Glutamatergic neuron (in vitro differentiated cells): ENCODE results near the gene TMC3. TPM values are rescaled to one million over a fixed set of nuclear protein-coding genes. Genes with fewer than 3 reads are reported as not detected.

Experiments used
- DNase-seq: peaks from one replicate; pipeline ENCODE4 v3.0.0; 2022
- H3K27ac Mint-ChIP-seq: one replicate; pipeline ENCODE4 v1.8.0; 2020; ENCODE audit warnings: mild to moderate bottlenecking, mixed read lengths, inconsistent platforms; ENCODE audit not compliant: unreplicated experiment
- H3K27me3 Mint-ChIP-seq: one replicate; pipeline ENCODE4 v1.8.0; 2020; ENCODE audit warnings: mild to moderate bottlenecking, moderate library complexity, mixed read lengths, inconsistent platforms; ENCODE audit not compliant: unreplicated experiment
- H3K36me3 Mint-ChIP-seq: one replicate; pipeline ENCODE4 v1.8.0; 2020; ENCODE audit warnings: mild to moderate bottlenecking, mixed read lengths, inconsistent platforms; ENCODE audit not compliant: unreplicated experiment
- H3K4me1 Mint-ChIP-seq: one replicate; pipeline ENCODE4 v1.8.0; 2020; ENCODE audit warnings: mild to moderate bottlenecking, low read depth, mixed read lengths, inconsistent platforms; ENCODE audit not compliant: unreplicated experiment
- H3K4me3 Mint-ChIP-seq: one replicate; pipeline ENCODE4 v1.8.0; 2020; ENCODE audit warnings: mild to moderate bottlenecking, mixed read lengths, inconsistent platforms; ENCODE audit not compliant: unreplicated experiment
- H3K9me3 Mint-ChIP-seq: one replicate; pipeline ENCODE4 v1.8.0; 2020; ENCODE audit warnings: mild to moderate bottlenecking, moderate library complexity, mixed read lengths, inconsistent platforms; ENCODE audit not compliant: unreplicated experiment
- CTCF ChIP-seq: fragments of 200-600 bp; sonication (generic); IDR thresholded peaks from one replicate; pipeline ENCODE4 v1.5.0; 2021; ENCODE audit not compliant: partially characterized antibody, unreplicated experiment
- total RNA-seq: library from RNA; stranded (reverse); fragmentation: NEBNext Ultra II Directional; extraction: Animal tissue kit (Norgen Biotek cat#: 25700); gene quantifications from one replicate; pipeline ENCODE4 v1.2.1, GENCODE V29; 2021; ENCODE audit not compliant: unreplicated experiment

TMC3 gene
- total RNA-seq, 1 donor from 2014 or later = not detected

- no peak for TF ChIP-seq CTCF
- no peaks in the 10 kb centered on the region for H3K9me3 Mint-ChIP-seq
Measured at GRCh38 chr15:81413851-81414250, 39.8 kb upstream of the TMC3 start.

DNA sequence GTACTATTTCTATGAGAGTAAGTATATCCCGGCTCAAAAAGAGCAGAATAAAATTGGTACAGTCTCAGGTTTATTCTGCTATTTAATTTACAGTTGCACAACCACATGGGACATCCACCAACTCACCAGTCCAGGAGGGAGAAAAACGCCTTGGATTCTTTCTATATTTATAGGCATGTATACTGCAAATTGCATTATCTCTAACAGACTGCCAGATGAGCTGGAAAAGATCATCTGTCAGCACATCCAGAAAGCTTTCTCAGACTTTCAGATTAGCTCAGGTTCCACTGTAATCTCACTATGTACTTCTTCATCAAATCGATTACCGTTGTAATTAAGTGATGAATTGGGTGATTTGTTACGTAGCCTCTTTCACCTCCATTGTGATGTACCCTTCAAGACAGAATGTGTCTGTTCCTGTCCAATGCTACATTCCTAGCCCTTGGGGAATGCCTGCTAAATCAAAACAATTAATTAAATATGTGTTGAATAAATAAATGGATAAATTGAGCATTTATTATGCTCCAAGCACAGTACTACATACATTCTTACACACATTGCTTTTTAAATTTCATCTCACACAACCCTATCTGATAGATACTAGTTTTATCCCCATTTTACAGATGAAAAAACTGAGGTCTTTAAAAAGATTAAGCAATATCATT lies 38.1 kb upstream of the TMC3 start:
- Mint-ChIP-seq H3K36me3 (no peaks in the 10 kb centered on the region), H3K4me3 (peak overlapping the region; percentile 41), H3K27ac (peak overlapping the region; percentile 90)

More at GRCh38 chr15:81413851-81414250, 39.8 kb upstream of the TMC3 start:
- Mint-ChIP-seq H3K27ac (no peak overlapping the region), H3K4me3 (no peak overlapping the region), H3K27me3 (peaks cover 2% of the 10 kb centered on the region), H3K4me1 (peaks cover 20% of the 10 kb centered on the region), H3K36me3 (no peaks in the 10 kb centered on the region)
- no peak for DNase-seq

DNA sequence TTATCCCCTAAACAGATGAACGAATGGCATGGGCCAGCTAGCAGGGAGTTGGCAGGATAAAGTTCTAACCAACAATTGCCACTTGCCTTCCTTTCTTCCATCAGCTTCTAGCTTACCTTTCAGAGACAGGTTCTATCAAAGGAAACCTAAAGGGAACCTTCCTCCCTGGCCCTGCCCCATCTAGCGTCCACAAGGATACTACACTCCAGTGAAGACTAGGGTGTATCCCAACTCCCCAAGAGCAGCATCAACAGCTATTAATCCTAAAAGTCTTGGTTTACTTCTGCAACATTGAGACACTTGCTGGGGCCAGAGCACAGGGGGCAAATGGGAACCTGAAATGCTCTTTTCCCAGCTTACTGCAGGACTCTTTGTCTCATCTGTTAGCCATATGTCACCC lies 37.0 kb upstream of the TMC3 start:
- Mint-ChIP-seq H3K36me3 (no peaks in the 10 kb centered on the region), H3K4me1 (peaks cover 11% of the 10 kb centered on the region)
- no peak for DNase-seq

More for the DNA sequence above, 38.1 kb upstream of the TMC3 start:
- H3K4me1 Mint-ChIP-seq = peaks cover 11% of the 10 kb centered on the region
- DNase-seq = no peak
- TF ChIP-seq CTCF = no peak
- H3K27me3 Mint-ChIP-seq = peaks cover 2% of the 10 kb centered on the region
- no peaks in the 10 kb centered on the region for H3K9me3 Mint-ChIP-seq

DNA sequence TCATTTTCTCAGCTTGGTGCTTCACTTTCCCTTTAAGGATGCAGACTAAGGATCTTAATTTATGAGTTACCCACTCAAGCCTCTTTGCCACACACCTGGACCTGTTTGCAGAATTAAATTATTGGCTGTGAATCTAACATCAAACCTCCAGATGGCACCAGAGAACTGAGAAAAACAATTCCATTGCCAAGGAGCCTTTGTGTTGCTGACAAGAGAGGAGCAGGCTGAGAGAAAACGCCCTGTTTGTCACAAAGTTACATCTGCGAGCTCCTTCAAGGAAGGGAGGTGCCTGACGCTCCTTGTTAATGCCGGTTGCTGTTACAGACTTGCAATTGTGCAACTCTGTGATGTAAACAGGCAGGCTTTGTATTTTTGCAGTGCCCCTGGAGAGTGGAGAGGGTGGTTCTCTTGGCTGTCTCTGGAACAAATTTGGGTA lies 36.3 kb upstream of the TMC3 start:
- Mint-ChIP-seq H3K4me3 (peak overlapping the region; percentile 89), H3K4me1 (peaks cover 11% of the 10 kb centered on the region), H3K27ac (peak overlapping the region; percentile 90), H3K36me3 (no peaks in the 10 kb centered on the region), H3K9me3 (no peaks in the 10 kb centered on the region), H3K27me3 (peaks cover 2% of the 10 kb centered on the region)
- peak; percentile 60 for TF ChIP-seq CTCF
- DNase-seq = no peak

More for the DNA sequence above, 37.0 kb upstream of the TMC3 start:
- Mint-ChIP-seq H3K27ac (peak overlapping the region; percentile 90), H3K4me3 (peak overlapping the region; percentile 89), H3K9me3 (no peaks in the 10 kb centered on the region), H3K27me3 (peaks cover 2% of the 10 kb centered on the region)
- no peak for TF ChIP-seq CTCF

- Mint-ChIP-seq H3K4me3 (no peak overlapping the region), H3K27ac (no peak overlapping the region), H3K27me3 (no peaks in the 10 kb centered on the region), H3K36me3 (no peaks in the 10 kb centered on the region), H3K9me3 (no peaks in the 10 kb centered on the region), H3K4me1 (peaks cover 11% of the 10 kb centered on the region)
- TF ChIP-seq CTCF = no peak
- no peak for DNase-seq
Measured at GRCh38 chr15:81407718-81408117, 33.7 kb upstream of the TMC3 start.
